HG03575 (cell line): ENCODE data around the gene WDR33.

Experiments
- ATAC-seq: cut with Tn5 transposase; IDR thresholded peaks from one replicate; pipeline ENCODE4 v1.9.1; 2021; ENCODE audit not compliant: unreplicated experiment, insufficient number of reproducible peaks, low FRiP score; ENCODE audit errors: extremely low read depth

WDR33 gene

GRCh38 chr2:127681976-127682857 is 128.8 kb downstream of the WDR33 start:
- ATAC-seq: no peak

GRCh38 chr2:127681288-127681804 is 129.6 kb downstream of the WDR33 start:
- ATAC-seq: no peak

- ATAC-seq: no peak
Measured at GRCh38 chr2:127680706-127681287, 130.2 kb downstream of the WDR33 start.

GRCh38 chr2:127679680-127680361 is 131.2 kb downstream of the WDR33 start:
- ATAC-seq: no peak

- no peak for ATAC-seq
Measured at GRCh38 chr2:127678991-127679390, 132.0 kb downstream of the WDR33 start.

GRCh38 chr2:127678531-127678930 is 132.4 kb downstream of the WDR33 start:
- ATAC-seq: no peak

- no peak for ATAC-seq
Measured at GRCh38 chr2:127676906-127677305, 134.1 kb downstream of the WDR33 start.

GRCh38 chr2:127675331-127676261 is 135.4 kb downstream of the WDR33 start, which contains the start of gene LIMS2:
Gene LIMS2 (minus strand): TSS chr2:127675530. CDS start chr2:127675024, 506 bp downstream.
- ATAC-seq: no peak

GRCh38 chr2:127674241-127675209 is 136.4 kb downstream of the WDR33 start:
- no peak for ATAC-seq

- ATAC-seq: no peak
Measured at GRCh38 chr2:127673291-127674069, 137.5 kb downstream of the WDR33 start.

GRCh38 chr2:127672341-127673224 is 138.4 kb downstream of the WDR33 start:
- no peak for ATAC-seq

GRCh38 chr2:127671557-127672302 is 139.2 kb downstream of the WDR33 start:
- no peak for ATAC-seq

GRCh38 chr2:127670957-127671290 is 140.0 kb downstream of the WDR33 start:
- ATAC-seq: no peak

- no peak for ATAC-seq
Measured at GRCh38 chr2:127670055-127670956, 140.7 kb downstream of the WDR33 start.
